Neural cell (in vitro differentiated cells): ENCODE data around the gene FMO2. TPM values are rescaled to one million over a fixed set of nuclear protein-coding genes. Genes with fewer than 3 reads are reported as not detected.

Experiments
- H2AFZ ChIP-seq: fragments of 200-600, 300-800 bp; sonication (generic), shearing (Covaris generic); 2 replicates; pipeline ENCODE4 v1.6.0; 2014; ENCODE audit warnings: low read depth, mild to moderate bottlenecking, antibody characterized with exemption, low read length, moderate library complexity
- H3F3A ChIP-seq: fragments of 200-600 bp; shearing (Covaris generic); 2 replicates; pipeline ENCODE4 v1.6.1; 2016; ENCODE audit warnings: mild to moderate bottlenecking, moderate library complexity, mixed read lengths, antibody characterized with exemption, low read length; ENCODE audit not compliant: insufficient read depth, poor library complexity, severe bottlenecking
- H3K27ac ChIP-seq: fragments of 200-600, 300-800 bp; sonication (generic), shearing (Covaris generic); 2 replicates; pipeline ENCODE4 v1.5.1; 2014; ENCODE audit warnings: mild to moderate bottlenecking, low read length, moderate library complexity
- H3K27me3 ChIP-seq: fragments of 300-800, 200-600 bp; sonication (generic), shearing (Covaris generic); 2 replicates; pipeline ENCODE4 v1.6.0; 2014; ENCODE audit warnings: mild to moderate bottlenecking, low read depth, low read length, moderate library complexity; ENCODE audit not compliant: insufficient read depth
- H3K36me3 ChIP-seq: fragments of 300-800, 200-600 bp; sonication (generic), shearing (Covaris generic); 2 replicates; pipeline ENCODE4 v1.5.1; 2014; ENCODE audit warnings: mild to moderate bottlenecking, antibody characterized with exemption, low read length, moderate library complexity; ENCODE audit not compliant: insufficient read depth
- H3K4me2 ChIP-seq: fragments of 300-800, 200-600 bp; sonication (generic), shearing (Covaris generic); 2 replicates; pipeline ENCODE4 v1.6.0; 2014; ENCODE audit warnings: mild to moderate bottlenecking, low read length
- H3K4me3 ChIP-seq: fragments of 300-800, 200-600 bp; sonication (generic), shearing (Covaris generic); 2 replicates; pipeline ENCODE4 v1.5.1; 2014; ENCODE audit warnings: mild to moderate bottlenecking, low read length, moderate library complexity
- H3K79me2 ChIP-seq: fragments of 200-600 bp; shearing (Covaris generic); replicated peaks from 2 replicates; pipeline ENCODE4 v1.6.0; 2014; ENCODE audit warnings: mild to moderate bottlenecking, low read length, moderate library complexity; ENCODE audit not compliant: insufficient read depth
- H3K9ac ChIP-seq: fragments of 300-800, 200-600 bp; sonication (generic), shearing (Covaris generic); 2 replicates; pipeline ENCODE4 v1.6.1; 2016; ENCODE audit warnings: mild to moderate bottlenecking, low read length, mixed read lengths
- H3K9me2 ChIP-seq: fragments of 200-600 bp; shearing (Covaris generic); 2 replicates; pipeline ENCODE4 v1.6.1; 2016; ENCODE audit warnings: mild to moderate bottlenecking, low read length, mixed read lengths; ENCODE audit not compliant: insufficient read depth
- H3K9me3 ChIP-seq: fragments of 200-600, 300-800 bp; sonication (generic), shearing (Covaris generic); 2 replicates; pipeline ENCODE4 v1.6.1; 2016; ENCODE audit warnings: mild to moderate bottlenecking, mixed run types, low read length, moderate library complexity, mixed read lengths
- H4K20me1 ChIP-seq: fragments of 200-600 bp; shearing (Covaris generic); 2 replicates; pipeline ENCODE4 v1.6.1; 2016; ENCODE audit warnings: mild to moderate bottlenecking, mixed run types; ENCODE audit not compliant: insufficient read depth
- CTCF ChIP-seq: fragments of 450-650 bp; IDR thresholded peaks from 2 replicates; pipeline ENCODE4 v1.5.1; 2014; ENCODE audit warnings: antibody characterized with exemption, mild to moderate bottlenecking, moderate library complexity; ENCODE audit not compliant: poor library complexity, severe bottlenecking
- EP300 ChIP-seq: fragments of 450-650 bp; conservative IDR thresholded peaks from 2 replicates; pipeline ENCODE4 v1.6.1; 2014; ENCODE audit warnings: antibody characterized with exemption, mild to moderate bottlenecking, moderate library complexity; ENCODE audit not compliant: poor library complexity, severe bottlenecking
- EZH2 ChIP-seq: fragments of 200-600, 300-800 bp; shearing (Covaris generic), sonication (generic); IDR thresholded peaks from 2 replicates; pipeline ENCODE4 v1.6.1; 2014; ENCODE audit warnings: antibody characterized with exemption, low read length, borderline replicate concordance, mild to moderate bottlenecking; ENCODE audit not compliant: insufficient read depth, poor library complexity, severe bottlenecking
- MXI1 ChIP-seq: fragments of 450-650 bp; conservative IDR thresholded peaks from 2 replicates; pipeline ENCODE4 v1.6.1; 2014; ENCODE audit warnings: antibody characterized with exemption, mild to moderate bottlenecking; ENCODE audit not compliant: poor library complexity, severe bottlenecking
- POLR2AphosphoS5 ChIP-seq: IDR thresholded peaks from 2 replicates; pipeline ENCODE4 v1.6.1; 2012
- RAD21 ChIP-seq: fragments of 450-650 bp; conservative IDR thresholded peaks from 2 replicates; pipeline ENCODE4 v1.6.1; 2014; ENCODE audit warnings: antibody characterized with exemption, mild to moderate bottlenecking, moderate library complexity
- REST ChIP-seq: IDR thresholded peaks from 2 replicates; pipeline ENCODE4 v1.6.1; 2012; ENCODE audit warnings: borderline replicate concordance
- SMC3 ChIP-seq: fragments of 450-650 bp; conservative IDR thresholded peaks from 2 replicates; pipeline ENCODE4 v1.6.1; 2014; ENCODE audit warnings: antibody characterized with exemption, mild to moderate bottlenecking, moderate library complexity; ENCODE audit not compliant: poor library complexity
- TAF1 ChIP-seq: IDR thresholded peaks from 2 replicates; pipeline ENCODE4 v1.6.1; 2012; ENCODE audit warnings: low read depth
- polyA plus RNA-seq: library from polyadenylated mRNA; depleted of rRNA; stranded (reverse); fragments of >200 nt; gene quantifications from 2 replicates; pipeline ENCODE4 v1.2.3, GENCODE V29; 2014

The FMO2 gene
- polyA plus RNA-seq, 1 donor from 2014 or later: not detected

- no peak for TF ChIP-seq MXI1
- TF ChIP-seq EZH2: no peak
- no peak for TF ChIP-seq TAF1
- no peak for TF ChIP-seq EP300
- TF ChIP-seq CTCF: no peak
- H3K27ac ChIP-seq: no peak overlapping the region
- H3K79me2 ChIP-seq: no peaks in the 10 kb centered on the region
- no peak overlapping the region for H2AFZ ChIP-seq
- H4K20me1 ChIP-seq: no peaks in the 10 kb centered on the region
- H3K9me3 ChIP-seq: no peaks in the 10 kb centered on the region
- H3K4me3 ChIP-seq: no peak overlapping the region
- H3K27me3 ChIP-seq: no peaks in the 10 kb centered on the region
- no peak overlapping the region for H3K4me2 ChIP-seq
- H3K36me3 ChIP-seq: no peaks in the 10 kb centered on the region
- H3K9ac ChIP-seq: no peak overlapping the region
- H3K9me2 ChIP-seq: no peaks in the 10 kb centered on the region
- no peaks in the 10 kb centered on the region for H3F3A ChIP-seq
Measured at GRCh38 chr1:171173069-171173468, 12.0 kb upstream of the FMO2 start.

GRCh38 chr1:171174560-171175294, 10.4 kb upstream of the FMO2 start:
- no peak overlapping the region for H3K4me3 ChIP-seq
- no peaks in the 10 kb centered on the region for H3K79me2 ChIP-seq
- no peak overlapping the region for H3K27ac ChIP-seq
- H3K9me2 ChIP-seq: no peaks in the 10 kb centered on the region
- no peaks in the 10 kb centered on the region for H3F3A ChIP-seq
- H3K27me3 ChIP-seq: no peaks in the 10 kb centered on the region
- H3K9me3 ChIP-seq: no peaks in the 10 kb centered on the region
- no peaks in the 10 kb centered on the region for H4K20me1 ChIP-seq
- H3K9ac ChIP-seq: no peak overlapping the region
- TF ChIP-seq RAD21: no peak
- no peak for TF ChIP-seq CTCF
- no peak for TF ChIP-seq TAF1
- no peak for TF ChIP-seq REST
- TF ChIP-seq MXI1: no peak
- TF ChIP-seq POLR2AphosphoS5: no peak
- no peak for TF ChIP-seq SMC3
- TF ChIP-seq EP300: no peak
- TF ChIP-seq EZH2: no peak
- H3K4me2 ChIP-seq: no peak overlapping the region
- H3K36me3 ChIP-seq: no peaks in the 10 kb centered on the region
- H2AFZ ChIP-seq: no peak overlapping the region
